Activated naive CD8-positive, alpha-beta T cell (primary cell): ENCODE data around the gene CXCL12.

ENCODE experiments used
- H3K27ac Mint-ChIP-seq: one replicate; pipeline ENCODE4 v1.8.0; 2021; ENCODE audit warnings: mixed read lengths
- H3K27me3 Mint-ChIP-seq: one replicate; pipeline ENCODE4 v1.8.0; 2021; ENCODE audit warnings: mixed read lengths
- H3K36me3 Mint-ChIP-seq: one replicate; pipeline ENCODE4 v1.8.0; 2021; ENCODE audit warnings: mixed read lengths
- H3K4me1 Mint-ChIP-seq: one replicate; pipeline ENCODE4 v1.8.0; 2021; ENCODE audit warnings: low read depth, mixed read lengths
- H3K4me3 Mint-ChIP-seq: one replicate; pipeline ENCODE4 v1.8.0; 2021; ENCODE audit warnings: mild to moderate bottlenecking, mixed read lengths
- H3K9me3 Mint-ChIP-seq: one replicate; pipeline ENCODE4 v1.8.0; 2021; ENCODE audit warnings: low read depth, mixed read lengths

Gene CXCL12

GRCh38 chr10:44347609-44348400 lies 37.1 kb downstream of the CXCL12 start:
- H3K27ac Mint-ChIP-seq = no peak overlapping the region
- no peaks in the 10 kb centered on the region for H3K36me3 Mint-ChIP-seq
- peaks cover 2% of the 10 kb centered on the region for H3K27me3 Mint-ChIP-seq
- no peaks in the 10 kb centered on the region for H3K9me3 Mint-ChIP-seq
- H3K4me1 Mint-ChIP-seq = no peaks in the 10 kb centered on the region
- no peak overlapping the region for H3K4me3 Mint-ChIP-seq

- Mint-ChIP-seq H3K4me3 (no peak overlapping the region), H3K4me1 (no peaks in the 10 kb centered on the region), H3K27me3 (peaks cover 4% of the 10 kb centered on the region), H3K9me3 (no peaks in the 10 kb centered on the region), H3K27ac (no peak overlapping the region), H3K36me3 (no peaks in the 10 kb centered on the region)
These were observed 40.2 kb downstream of the CXCL12 start for GRCh38 chr10:44344727-44345126.

GRCh38 chr10:44343843-44344242 lies 41.1 kb downstream of the CXCL12 start:
- Mint-ChIP-seq H3K9me3 (no peaks in the 10 kb centered on the region), H3K27ac (no peak overlapping the region), H3K4me1 (no peaks in the 10 kb centered on the region), H3K36me3 (no peaks in the 10 kb centered on the region), H3K27me3 (peaks cover 4% of the 10 kb centered on the region), H3K4me3 (no peak overlapping the region)

- peaks cover 4% of the 10 kb centered on the region for H3K27me3 Mint-ChIP-seq
- no peak overlapping the region for H3K27ac Mint-ChIP-seq
- no peaks in the 10 kb centered on the region for H3K9me3 Mint-ChIP-seq
- H3K36me3 Mint-ChIP-seq = no peaks in the 10 kb centered on the region
- H3K4me3 Mint-ChIP-seq = no peak overlapping the region
- no peaks in the 10 kb centered on the region for H3K4me1 Mint-ChIP-seq
These were observed 43.0 kb downstream of the CXCL12 start for GRCh38 chr10:44341886-44342285.

- Mint-ChIP-seq H3K9me3 (no peaks in the 10 kb centered on the region), H3K4me1 (no peaks in the 10 kb centered on the region), H3K36me3 (no peaks in the 10 kb centered on the region), H3K4me3 (no peak overlapping the region), H3K27me3 (peaks cover 4% of the 10 kb centered on the region), H3K27ac (no peak overlapping the region)
These were observed 44.3 kb downstream of the CXCL12 start for GRCh38 chr10:44340557-44340956.

- Mint-ChIP-seq H3K27ac (no peak overlapping the region), H3K4me3 (no peak overlapping the region), H3K27me3 (peaks cover 4% of the 10 kb centered on the region), H3K4me1 (no peaks in the 10 kb centered on the region), H3K36me3 (no peaks in the 10 kb centered on the region), H3K9me3 (no peaks in the 10 kb centered on the region)
These were observed 45.7 kb downstream of the CXCL12 start for GRCh38 chr10:44339218-44339617.

GRCh38 chr10:44337081-44337480 lies 47.8 kb downstream of the CXCL12 start:
- Mint-ChIP-seq H3K9me3 (no peaks in the 10 kb centered on the region), H3K27ac (no peak overlapping the region), H3K4me3 (no peak overlapping the region), H3K27me3 (peaks cover 3% of the 10 kb centered on the region), H3K4me1 (no peaks in the 10 kb centered on the region), H3K36me3 (no peaks in the 10 kb centered on the region)

- Mint-ChIP-seq H3K27ac (no peak overlapping the region), H3K36me3 (no peaks in the 10 kb centered on the region), H3K4me3 (no peak overlapping the region), H3K9me3 (no peaks in the 10 kb centered on the region), H3K27me3 (peaks cover 3% of the 10 kb centered on the region), H3K4me1 (no peaks in the 10 kb centered on the region)
These were observed 49.4 kb downstream of the CXCL12 start for GRCh38 chr10:44335330-44336021.

GRCh38 chr10:44334621-44335184 lies 50.2 kb downstream of the CXCL12 start:
- H3K4me1 Mint-ChIP-seq = no peaks in the 10 kb centered on the region
- no peaks in the 10 kb centered on the region for H3K36me3 Mint-ChIP-seq
- H3K4me3 Mint-ChIP-seq = no peak overlapping the region
- H3K9me3 Mint-ChIP-seq = no peaks in the 10 kb centered on the region
- no peak overlapping the region for H3K27ac Mint-ChIP-seq
- peaks cover 3% of the 10 kb centered on the region for H3K27me3 Mint-ChIP-seq

- no peaks in the 10 kb centered on the region for H3K4me1 Mint-ChIP-seq
- H3K4me3 Mint-ChIP-seq = no peak overlapping the region
- H3K27me3 Mint-ChIP-seq = peaks cover 3% of the 10 kb centered on the region
- H3K27ac Mint-ChIP-seq = no peak overlapping the region
- no peaks in the 10 kb centered on the region for H3K36me3 Mint-ChIP-seq
- H3K9me3 Mint-ChIP-seq = no peaks in the 10 kb centered on the region
These were observed 50.8 kb downstream of the CXCL12 start for GRCh38 chr10:44334091-44334490.

GRCh38 chr10:44333511-44333910 lies 51.4 kb downstream of the CXCL12 start:
- peaks cover 3% of the 10 kb centered on the region for H3K27me3 Mint-ChIP-seq
- H3K9me3 Mint-ChIP-seq = no peaks in the 10 kb centered on the region
- no peak overlapping the region for H3K4me3 Mint-ChIP-seq
- no peak overlapping the region for H3K27ac Mint-ChIP-seq
- no peaks in the 10 kb centered on the region for H3K4me1 Mint-ChIP-seq
- no peaks in the 10 kb centered on the region for H3K36me3 Mint-ChIP-seq

GRCh38 chr10:44332465-44332864 lies 52.4 kb downstream of the CXCL12 start:
- Mint-ChIP-seq H3K27me3 (peaks cover 3% of the 10 kb centered on the region), H3K27ac (no peak overlapping the region), H3K36me3 (no peaks in the 10 kb centered on the region), H3K9me3 (no peaks in the 10 kb centered on the region), H3K4me3 (no peak overlapping the region), H3K4me1 (no peaks in the 10 kb centered on the region)

- no peak overlapping the region for H3K4me3 Mint-ChIP-seq
- H3K36me3 Mint-ChIP-seq = no peaks in the 10 kb centered on the region
- no peaks in the 10 kb centered on the region for H3K4me1 Mint-ChIP-seq
- no peaks in the 10 kb centered on the region for H3K9me3 Mint-ChIP-seq
- H3K27me3 Mint-ChIP-seq = peaks cover 9% of the 10 kb centered on the region
- H3K27ac Mint-ChIP-seq = no peak overlapping the region
These were observed 54.5 kb downstream of the CXCL12 start for GRCh38 chr10:44330431-44330830.

- Mint-ChIP-seq H3K9me3 (no peaks in the 10 kb centered on the region), H3K27ac (no peak overlapping the region), H3K4me3 (no peak overlapping the region), H3K27me3 (peaks cover 9% of the 10 kb centered on the region), H3K36me3 (no peaks in the 10 kb centered on the region), H3K4me1 (no peaks in the 10 kb centered on the region)
These were observed 57.4 kb downstream of the CXCL12 start for GRCh38 chr10:44327461-44327860.
